GM12873 (cell line): ENCODE data around the gene AGMO.

ENCODE experiments used
- TF ChIP-seq, protein P1 (sequence below): IDR thresholded peaks from 2 replicates; pipeline ENCODE4 v1.5.1; 2012; ENCODE audit warnings: low read depth, mild to moderate bottlenecking, moderate library complexity, low read length, control low read depth; ENCODE audit not compliant: insufficient read depth; ENCODE audit errors: missing control alignments

AGMO gene

DNA sequence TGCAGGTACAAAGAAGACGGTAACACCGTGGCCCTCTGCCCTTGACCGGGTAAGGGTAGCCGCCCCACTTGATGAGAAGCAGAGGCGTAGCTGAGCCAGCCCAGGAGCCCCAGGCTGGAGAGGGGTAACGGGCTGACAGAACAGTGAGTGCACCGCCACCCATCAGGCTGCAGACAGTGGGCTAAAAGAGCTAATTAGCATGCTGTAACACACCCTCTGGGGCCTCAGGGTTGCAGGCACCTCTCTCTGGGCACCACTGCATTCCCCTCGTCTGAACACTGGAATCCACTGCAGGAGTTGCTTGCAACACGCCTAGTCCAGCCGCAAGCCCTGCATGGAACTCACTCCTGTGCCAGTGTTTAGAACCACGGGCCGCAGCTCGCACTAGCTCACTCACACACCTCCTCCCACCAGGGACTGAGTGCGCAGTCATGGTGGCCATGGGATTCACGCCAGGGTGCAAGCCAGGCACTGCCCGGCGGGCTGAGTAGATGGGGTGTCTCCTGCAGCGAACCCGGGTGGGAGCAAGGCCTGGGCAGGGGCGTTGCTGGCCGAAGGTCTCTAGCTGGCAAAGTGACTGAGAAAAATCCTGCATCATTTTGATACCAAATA is 36.1 kb downstream of the AGMO start:
- TF ChIP-seq, protein P1, sequence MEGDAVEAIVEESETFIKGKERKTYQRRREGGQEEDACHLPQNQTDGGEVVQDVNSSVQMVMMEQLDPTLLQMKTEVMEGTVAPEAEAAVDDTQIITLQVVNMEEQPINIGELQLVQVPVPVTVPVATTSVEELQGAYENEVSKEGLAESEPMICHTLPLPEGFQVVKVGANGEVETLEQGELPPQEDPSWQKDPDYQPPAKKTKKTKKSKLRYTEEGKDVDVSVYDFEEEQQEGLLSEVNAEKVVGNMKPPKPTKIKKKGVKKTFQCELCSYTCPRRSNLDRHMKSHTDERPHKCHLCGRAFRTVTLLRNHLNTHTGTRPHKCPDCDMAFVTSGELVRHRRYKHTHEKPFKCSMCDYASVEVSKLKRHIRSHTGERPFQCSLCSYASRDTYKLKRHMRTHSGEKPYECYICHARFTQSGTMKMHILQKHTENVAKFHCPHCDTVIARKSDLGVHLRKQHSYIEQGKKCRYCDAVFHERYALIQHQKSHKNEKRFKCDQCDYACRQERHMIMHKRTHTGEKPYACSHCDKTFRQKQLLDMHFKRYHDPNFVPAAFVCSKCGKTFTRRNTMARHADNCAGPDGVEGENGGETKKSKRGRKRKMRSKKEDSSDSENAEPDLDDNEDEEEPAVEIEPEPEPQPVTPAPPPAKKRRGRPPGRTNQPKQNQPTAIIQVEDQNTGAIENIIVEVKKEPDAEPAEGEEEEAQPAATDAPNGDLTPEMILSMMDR, result no peak

DNA sequence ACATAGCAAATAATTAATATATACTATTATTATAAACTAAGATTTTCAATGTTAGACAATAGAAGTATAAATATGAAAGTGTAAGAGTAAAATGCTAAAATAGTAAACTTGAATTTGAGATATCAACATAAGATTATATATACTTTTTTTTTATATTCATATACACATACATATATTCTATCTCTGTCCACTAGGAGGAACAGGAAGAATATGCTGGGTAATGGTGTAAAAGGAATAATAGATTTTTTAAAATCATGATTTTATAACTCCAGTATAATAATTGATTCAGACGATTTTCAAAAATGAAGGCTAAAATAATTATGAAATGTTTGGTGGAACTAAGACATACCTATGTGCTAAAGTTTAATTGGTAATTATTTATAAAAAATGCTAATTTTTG is 37.7 kb downstream of the AGMO start:
- TF ChIP-seq, protein P1, result no peak

DNA sequence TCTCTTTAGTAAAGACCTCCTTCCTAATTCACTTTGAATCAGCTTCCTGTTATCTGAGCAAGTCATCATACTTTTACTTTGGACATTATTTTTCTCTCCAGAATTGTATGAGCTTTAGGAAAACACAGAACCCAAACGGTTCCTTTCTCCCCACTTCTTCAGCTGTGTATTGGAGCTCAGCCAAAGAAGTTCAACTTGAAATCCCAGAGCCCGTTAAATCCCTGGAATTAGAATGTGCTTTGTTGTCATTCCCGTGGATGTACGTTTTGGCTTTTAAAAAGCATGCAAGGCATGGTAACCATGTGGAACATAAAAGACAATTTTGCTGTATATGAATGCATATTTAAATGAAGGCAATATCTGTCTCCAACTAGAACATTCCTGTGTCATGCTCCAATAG is 46.6 kb downstream of the AGMO start:
- TF ChIP-seq, protein P1, result no peak

DNA sequence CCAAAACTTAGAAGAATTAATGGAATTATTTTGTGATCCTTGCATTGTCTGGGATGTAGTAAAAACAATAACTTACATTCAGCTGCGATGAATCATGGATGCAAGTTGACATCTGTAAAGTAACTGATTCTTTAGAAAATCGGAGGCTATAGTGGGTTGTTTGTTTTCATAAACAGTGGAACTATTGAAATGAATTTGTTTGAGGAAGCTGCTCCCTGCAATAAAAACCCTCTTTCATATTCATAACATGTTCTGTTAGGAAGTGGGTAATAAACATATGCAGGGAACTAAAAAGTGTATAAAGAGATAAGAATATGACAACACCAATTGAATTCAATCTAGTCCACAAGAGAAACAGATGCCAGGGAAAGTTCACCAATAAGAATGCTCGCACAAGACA is 53.6 kb downstream of the AGMO start:
- TF ChIP-seq, protein P1, result no peak

DNA sequence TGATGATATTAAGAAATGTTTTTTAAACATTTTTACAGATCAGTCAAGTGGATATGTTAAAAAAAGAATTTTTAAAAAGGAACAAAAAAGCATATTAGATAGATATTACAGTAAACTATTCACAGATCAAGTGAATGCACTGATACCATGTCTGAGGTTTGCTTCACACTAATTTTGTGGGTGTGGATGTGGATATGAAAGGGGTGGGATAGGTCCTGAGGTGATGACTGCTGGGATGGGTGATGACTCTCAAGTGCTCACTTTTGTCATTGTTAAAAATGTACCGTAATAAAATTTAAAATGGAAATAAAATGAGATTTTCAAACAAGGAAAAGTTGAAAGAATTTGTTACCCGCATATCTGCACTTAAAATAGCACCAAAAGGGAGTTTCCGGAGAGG is 54.1 kb downstream of the AGMO start:
- TF ChIP-seq, protein P1, result no peak

DNA sequence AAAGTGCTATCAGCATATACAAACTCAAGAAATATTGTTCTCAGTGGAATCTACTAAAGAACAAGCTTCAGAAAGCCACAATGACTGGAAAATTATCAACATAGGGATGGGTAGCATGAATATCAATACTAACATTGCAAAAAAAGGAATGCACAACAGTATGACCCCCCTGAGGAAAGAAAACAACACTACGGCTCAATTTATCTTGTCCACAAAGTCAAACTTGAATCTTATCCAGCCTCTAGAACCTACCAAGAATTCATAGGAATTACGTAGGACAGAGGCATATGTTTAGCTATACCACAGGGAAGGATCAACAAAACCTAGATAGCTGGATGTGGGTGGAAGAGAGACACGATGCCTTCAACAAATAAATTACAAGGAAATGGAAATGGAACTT is 54.6 kb downstream of the AGMO start:
- TF ChIP-seq, protein P1, result no peak

DNA sequence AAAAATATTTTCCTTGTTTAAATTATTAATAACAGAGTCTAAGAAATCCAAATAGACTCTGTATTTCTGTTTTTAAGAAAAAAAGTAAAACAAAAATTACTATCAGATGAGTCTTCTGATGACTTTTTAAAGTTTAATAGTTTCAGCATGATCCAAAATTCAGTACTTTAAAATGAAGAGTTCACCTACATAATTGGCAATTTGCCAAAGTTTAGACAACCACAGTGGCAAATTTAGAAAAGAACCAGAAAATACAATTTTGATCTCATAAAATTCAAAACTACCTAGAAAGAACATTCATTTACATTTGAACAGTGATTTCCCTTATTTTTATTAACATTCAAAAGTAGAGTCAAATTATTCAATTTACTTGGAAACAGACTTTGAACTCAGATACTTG is 56.1 kb downstream of the AGMO start:
- TF ChIP-seq, protein P1, result no peak
